NB4 (cell line): Measurements from ENCODE around the gene ZNF275.
"Not testable (repeated sequence)": the region's sequence is repeated elsewhere in the genome, so short reads cannot be mapped to it uniquely, and the experiment has no call there.

Source experiments
- DNase-seq: peaks from one replicate; pipeline ENCODE4 v3.0.0; 2010; ENCODE audit warnings: low read depth
- H3K4me3 ChIP-seq: one replicate; pipeline ENCODE4 v1.5.1; 2011; ENCODE audit warnings: mild to moderate bottlenecking, low read depth, low read length, moderate library complexity
- MYC ChIP-seq: IDR thresholded peaks from 2 replicates; pipeline ENCODE4 v1.6.1; 2011; ENCODE audit warnings: low read depth, low read length
- POLR2A ChIP-seq: IDR thresholded peaks from 2 replicates; pipeline ENCODE4 v1.6.1; 2011; ENCODE audit warnings: mild to moderate bottlenecking; ENCODE audit not compliant: insufficient read length; ENCODE audit errors: extremely low read depth
- TF ChIP-seq, protein P1 (sequence below): IDR thresholded peaks from 2 replicates; pipeline ENCODE4 v1.6.1; 2011; ENCODE audit warnings: low read depth, low read length
- TF ChIP-seq, protein P2 (sequence below): IDR thresholded peaks from one replicate; pipeline ENCODE4 v1.5.1; 2012; ENCODE audit warnings: low read depth, low read length

The ZNF275 gene

DNA sequence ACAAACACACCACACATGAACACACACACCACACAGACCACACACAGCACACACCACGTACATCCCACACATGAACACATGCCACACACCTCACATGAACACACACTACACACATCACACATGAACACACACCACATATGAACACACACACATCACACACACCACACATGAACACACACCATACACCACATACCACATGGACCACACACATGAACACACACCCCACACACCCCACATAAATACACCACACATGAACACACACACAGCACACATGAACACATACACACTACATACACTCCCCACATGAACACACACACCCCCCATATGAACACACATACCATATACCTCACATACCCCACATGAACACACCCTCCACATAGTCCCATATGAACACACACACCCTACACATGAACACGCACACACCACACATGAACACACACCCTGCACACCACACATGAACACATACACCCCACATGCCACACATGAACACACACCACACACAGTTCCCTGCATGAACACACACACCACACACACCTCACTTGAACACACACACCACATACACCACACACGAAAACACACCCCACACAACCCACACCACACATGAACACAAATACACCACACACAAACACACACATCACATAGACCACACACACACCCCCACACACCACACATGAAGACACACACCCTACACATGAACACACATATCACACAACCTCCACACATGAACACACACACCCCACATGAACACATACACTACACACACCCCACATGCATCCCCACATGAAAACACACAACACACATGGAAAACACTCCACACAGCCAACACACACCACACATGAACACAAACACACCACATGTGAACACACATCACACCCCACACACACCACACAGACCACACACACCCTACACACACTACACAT, 48.9 kb downstream of the ZNF275 start:
- TF ChIP-seq MYC: no peak
- TF ChIP-seq, protein P1, sequence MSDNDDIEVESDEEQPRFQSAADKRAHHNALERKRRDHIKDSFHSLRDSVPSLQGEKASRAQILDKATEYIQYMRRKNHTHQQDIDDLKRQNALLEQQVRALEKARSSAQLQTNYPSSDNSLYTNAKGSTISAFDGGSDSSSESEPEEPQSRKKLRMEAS: no peak
- no peak for TF ChIP-seq POLR2A
- TF ChIP-seq, protein P2, sequence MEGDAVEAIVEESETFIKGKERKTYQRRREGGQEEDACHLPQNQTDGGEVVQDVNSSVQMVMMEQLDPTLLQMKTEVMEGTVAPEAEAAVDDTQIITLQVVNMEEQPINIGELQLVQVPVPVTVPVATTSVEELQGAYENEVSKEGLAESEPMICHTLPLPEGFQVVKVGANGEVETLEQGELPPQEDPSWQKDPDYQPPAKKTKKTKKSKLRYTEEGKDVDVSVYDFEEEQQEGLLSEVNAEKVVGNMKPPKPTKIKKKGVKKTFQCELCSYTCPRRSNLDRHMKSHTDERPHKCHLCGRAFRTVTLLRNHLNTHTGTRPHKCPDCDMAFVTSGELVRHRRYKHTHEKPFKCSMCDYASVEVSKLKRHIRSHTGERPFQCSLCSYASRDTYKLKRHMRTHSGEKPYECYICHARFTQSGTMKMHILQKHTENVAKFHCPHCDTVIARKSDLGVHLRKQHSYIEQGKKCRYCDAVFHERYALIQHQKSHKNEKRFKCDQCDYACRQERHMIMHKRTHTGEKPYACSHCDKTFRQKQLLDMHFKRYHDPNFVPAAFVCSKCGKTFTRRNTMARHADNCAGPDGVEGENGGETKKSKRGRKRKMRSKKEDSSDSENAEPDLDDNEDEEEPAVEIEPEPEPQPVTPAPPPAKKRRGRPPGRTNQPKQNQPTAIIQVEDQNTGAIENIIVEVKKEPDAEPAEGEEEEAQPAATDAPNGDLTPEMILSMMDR: no peak
- H3K4me3 ChIP-seq: no peak overlapping the region
- DNase-seq: no peak

DNA sequence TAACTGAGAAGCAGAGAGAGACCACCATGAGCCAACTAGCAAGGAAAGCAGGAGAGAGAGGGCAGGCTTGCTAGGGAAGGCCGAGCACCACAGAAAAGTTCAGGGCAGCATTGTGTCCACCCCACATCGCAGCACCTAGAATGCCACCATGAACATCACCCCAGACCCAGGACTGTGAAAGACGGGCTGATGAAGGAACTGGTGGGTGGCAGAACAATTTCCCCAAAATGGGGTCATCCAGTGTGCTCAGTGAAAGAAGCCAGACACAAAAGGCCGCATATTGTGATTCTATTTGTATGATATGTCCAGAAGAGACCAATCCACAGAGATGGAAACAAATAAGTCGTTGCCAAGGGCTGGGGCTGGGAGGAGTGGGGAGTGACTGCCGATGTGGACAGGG, 50.4 kb downstream of the ZNF275 start:
- DNase-seq: no peak
- no peak for TF ChIP-seq POLR2A
- TF ChIP-seq, protein P1: no peak
- TF ChIP-seq, protein P2: no peak
- TF ChIP-seq MYC: no peak
- no peak overlapping the region for H3K4me3 ChIP-seq

DNA sequence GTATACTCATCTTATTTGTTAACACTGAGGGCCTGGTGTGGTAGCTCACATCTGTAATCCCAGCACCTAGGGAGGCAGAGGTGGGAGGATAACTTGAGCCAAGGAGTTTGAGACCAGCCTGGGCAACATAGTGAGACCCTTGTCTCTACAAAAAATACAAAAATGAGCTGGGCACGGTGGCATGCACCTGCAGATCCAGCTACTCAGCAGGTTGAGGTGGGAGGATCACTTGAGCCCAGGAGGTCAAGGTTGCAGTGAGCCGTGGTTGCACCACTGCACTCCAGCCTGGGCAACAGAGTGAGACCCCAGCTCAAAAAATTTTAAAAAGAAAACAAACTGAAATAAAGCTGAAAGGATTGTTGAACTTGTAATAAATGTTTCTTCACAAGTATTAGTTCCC, 51.0 kb downstream of the ZNF275 start:
- not testable (repeated sequence) for H3K4me3 ChIP-seq, DNase-seq

DNA sequence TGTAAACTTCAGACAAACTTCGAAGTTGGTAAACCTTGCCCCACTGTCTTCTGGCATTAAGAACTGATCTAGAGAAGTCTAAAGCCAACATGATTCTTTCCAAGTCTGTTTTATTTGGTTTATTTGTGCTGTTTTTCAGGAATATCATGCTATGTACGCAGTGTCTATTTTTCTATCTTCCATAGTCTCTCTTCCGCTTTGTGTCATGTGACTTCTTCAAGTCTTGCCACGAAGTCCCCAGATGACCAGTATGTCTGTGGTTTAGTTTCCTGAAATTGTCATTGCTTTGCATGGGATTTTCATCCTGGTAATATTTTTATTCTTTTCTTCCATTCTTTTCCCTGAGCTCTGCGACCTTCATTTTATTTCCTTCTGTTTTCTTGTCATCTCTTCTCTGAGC, 52.1 kb downstream of the ZNF275 start:
- no peak overlapping the region for H3K4me3 ChIP-seq
- DNase-seq: no peak
- TF ChIP-seq, protein P2: no peak

DNA sequence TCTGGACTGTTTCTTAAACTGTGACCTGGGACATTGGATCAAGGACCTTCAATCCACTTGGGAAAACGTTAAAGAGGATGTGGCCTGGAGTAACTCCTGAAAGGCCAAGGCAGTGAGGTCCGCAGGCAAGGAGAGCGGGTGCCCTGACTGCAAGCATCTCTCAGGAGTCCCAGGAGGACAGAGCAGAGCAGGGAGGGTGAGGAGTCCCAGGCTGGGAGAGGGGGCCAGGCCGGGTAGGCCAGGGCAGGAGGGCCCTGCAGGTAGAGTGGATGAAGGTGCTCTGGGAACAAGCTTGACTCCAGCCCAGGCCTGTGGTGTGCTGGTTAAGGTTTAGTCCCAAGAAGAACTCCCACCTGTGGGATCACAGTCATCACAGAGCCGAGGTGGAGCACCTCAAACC, 53.4 kb downstream of the ZNF275 start:
- TF ChIP-seq, protein P1: no peak
- TF ChIP-seq, protein P2: no peak
- no peak for TF ChIP-seq MYC
- no peak for TF ChIP-seq POLR2A
- no peak for DNase-seq
- H3K4me3 ChIP-seq: no peak overlapping the region

DNA sequence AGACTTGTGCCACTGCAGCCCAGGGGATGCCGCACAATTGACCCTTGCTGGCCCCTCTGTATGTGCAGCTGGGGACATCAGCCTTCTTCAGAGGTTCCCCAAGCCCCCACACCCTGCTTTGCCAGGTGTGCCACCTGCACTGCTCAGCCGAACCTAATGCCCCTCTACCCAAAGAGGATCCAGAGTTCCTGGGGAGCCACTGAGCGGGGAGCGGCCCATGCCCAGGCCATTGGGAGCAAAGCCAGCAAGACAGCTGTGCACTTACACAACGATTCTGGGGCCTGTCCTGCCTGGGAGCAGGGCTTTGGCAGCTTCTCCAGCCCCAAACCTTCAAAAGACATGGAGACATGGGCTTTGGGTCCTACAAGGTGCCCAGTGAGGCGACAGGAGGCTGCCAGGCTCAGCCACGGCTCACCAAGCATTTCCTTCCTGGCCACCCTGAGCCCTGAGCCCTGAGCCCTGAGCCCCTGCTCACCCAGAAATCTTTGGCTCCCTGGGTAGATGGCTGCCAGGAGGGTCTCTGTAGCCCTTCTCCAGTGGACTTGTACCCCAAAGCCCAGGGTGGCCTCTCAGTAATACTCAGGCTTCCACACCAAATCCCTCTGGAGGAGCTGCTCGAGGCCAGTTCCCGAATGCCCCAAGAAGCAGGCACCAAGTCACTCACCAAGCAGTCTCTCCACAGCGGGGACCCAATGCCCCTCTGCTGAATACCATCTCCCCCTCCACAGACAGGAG, 54.2 kb downstream of the ZNF275 start:
- DNase-seq: no peak
- TF ChIP-seq, protein P2: no peak

More for the DNA sequence above, 54.2 kb downstream of the ZNF275 start:
- H3K4me3 ChIP-seq: no peak overlapping the region
